RWPE2 (cell line): Measurements from ENCODE around the gene AK9.

Experiments
- ATAC-seq: fragments of 200-7000 bp; cut with Tn5 transposase; 3 replicates; pipeline ENCODE4 v1.9.1; 2021; ENCODE audit warnings: low read depth
- DNase-seq: peaks from one replicate; pipeline ENCODE4 v3.0.0-alpha.2; 2020; ENCODE audit warnings: low spot score
- H3K27ac ChIP-seq: fragments of 450-650 bp; 2 replicates; pipeline ENCODE4 v1.5.1; 2017; ENCODE audit warnings: mild to moderate bottlenecking; ENCODE audit not compliant: poor library complexity, severe bottlenecking
- H3K27me3 ChIP-seq: fragments of 250-450 bp; sonication (Bioruptor Pico); 2 replicates; pipeline ENCODE4 v1.5.1; 2021; ENCODE audit warnings: mild to moderate bottlenecking, moderate library complexity; ENCODE audit not compliant: insufficient read depth, poor library complexity, severe bottlenecking
- H3K36me3 ChIP-seq: fragments of 250-450 bp; sonication (Bioruptor Pico); 2 replicates; pipeline ENCODE4 v1.5.1; 2020; ENCODE audit warnings: low read depth, mild to moderate bottlenecking, moderate library complexity
- H3K4me1 ChIP-seq: fragments of 250-450 bp; sonication (Bioruptor Pico); 2 replicates; pipeline ENCODE4 v1.5.1; 2021; ENCODE audit warnings: mild to moderate bottlenecking, moderate library complexity; ENCODE audit not compliant: insufficient read depth, poor library complexity, severe bottlenecking
- H3K4me3 ChIP-seq: fragments of 250-450 bp; sonication (Bioruptor Pico); 2 replicates; pipeline ENCODE4 v1.5.1; 2021; ENCODE audit warnings: mild to moderate bottlenecking, moderate library complexity; ENCODE audit not compliant: severe bottlenecking
- H3K9me3 ChIP-seq: fragments of 250-450 bp; sonication (Bioruptor Pico); 2 replicates; pipeline ENCODE4 v1.5.1; 2021; ENCODE audit warnings: mild to moderate bottlenecking, moderate library complexity; ENCODE audit not compliant: severe bottlenecking
- CTCF ChIP-seq: fragments of 450-650 bp; IDR thresholded peaks from one replicate; pipeline ENCODE4 v1.5.1; 2017; ENCODE audit warnings: mild to moderate bottlenecking, moderate library complexity; ENCODE audit not compliant: poor library complexity, severe bottlenecking

The AK9 gene

DNA sequence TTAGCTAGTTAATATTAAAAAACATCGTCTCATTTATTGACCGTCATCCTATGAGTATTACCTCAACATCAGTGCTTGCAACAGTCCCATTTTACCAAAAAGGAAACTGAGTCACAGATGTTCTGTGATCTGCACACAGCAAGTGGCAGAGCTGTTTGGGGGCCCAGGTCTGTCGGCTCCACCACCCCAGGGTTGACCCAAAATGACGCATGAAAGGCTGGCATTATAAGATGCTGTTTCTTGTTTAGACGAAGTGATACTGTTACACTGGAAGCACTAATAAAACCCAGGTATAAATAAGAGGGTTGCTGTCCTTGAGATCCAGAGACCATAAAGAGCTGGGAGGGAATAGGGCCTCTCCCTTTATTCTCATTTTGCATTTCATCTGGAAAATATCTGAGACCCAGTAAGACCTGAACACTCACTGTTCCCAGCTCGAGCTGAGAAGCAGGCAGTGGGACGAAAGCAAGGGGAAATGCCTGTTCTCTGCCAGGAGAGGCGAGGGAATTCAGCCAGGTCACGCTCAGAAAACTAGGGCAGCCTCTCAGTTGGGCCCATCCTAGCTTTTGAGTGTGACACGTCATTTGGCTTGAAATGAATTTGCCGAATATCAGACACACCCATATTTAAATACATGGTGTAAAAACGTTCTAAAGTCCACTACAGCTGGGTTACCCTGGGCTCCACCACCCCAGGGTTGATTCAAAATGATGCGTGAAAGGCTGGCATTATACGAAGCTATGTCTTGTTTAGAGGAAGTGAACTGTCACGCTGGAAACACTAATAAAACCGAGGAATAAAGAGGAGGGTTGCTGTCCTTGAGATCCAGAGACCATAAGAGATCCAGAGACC is 234.1 kb downstream of the AK9 start:
- no peaks in the 10 kb centered on the region for H3K9me3 ChIP-seq
- H3K4me1 ChIP-seq = no peaks in the 10 kb centered on the region
- DNase-seq (no peak), ATAC-seq (no peak)
- no peak for TF ChIP-seq CTCF
- H3K4me3 ChIP-seq = peak overlapping the region; percentile 79
- H3K27me3 ChIP-seq = no peaks in the 10 kb centered on the region
- H3K27ac ChIP-seq = no peak overlapping the region
- H3K36me3 ChIP-seq = peaks cover 18% of the 10 kb centered on the region

DNA sequence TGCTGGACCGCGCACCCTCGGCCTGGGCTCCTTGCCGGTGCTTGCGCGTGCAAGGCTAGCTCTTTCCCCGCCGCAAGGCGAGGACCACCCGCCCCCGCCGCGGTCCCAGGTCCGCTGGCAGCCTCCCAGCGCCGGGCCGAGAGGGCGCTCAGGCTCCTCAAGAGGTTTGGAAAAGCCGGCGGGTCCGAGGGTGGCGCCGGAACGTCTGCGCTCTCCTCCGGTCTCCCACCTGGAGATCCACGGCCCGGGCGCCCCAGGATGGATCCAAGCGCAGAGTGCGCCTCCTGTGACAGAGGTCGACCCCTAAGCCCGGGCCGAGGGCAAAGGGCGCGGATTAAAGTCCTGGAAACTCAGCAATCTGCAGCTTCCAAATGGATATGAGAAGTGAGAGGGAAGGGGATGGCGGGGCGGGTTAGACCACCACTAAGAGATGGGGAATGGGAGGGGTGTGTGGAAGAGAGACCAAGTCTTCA is 234.9 kb downstream of the AK9 start:
- ATAC-seq (no peak), DNase-seq (no peak)
- Histone ChIP-seq H3K36me3 (peaks cover 14% of the 10 kb centered on the region), H3K9me3 (no peaks in the 10 kb centered on the region), H3K27me3 (no peaks in the 10 kb centered on the region), H3K4me1 (no peaks in the 10 kb centered on the region), H3K27ac (peak overlapping the region; percentile 38), H3K4me3 (peak overlapping the region; percentile 79)
- peak; percentile 29 for TF ChIP-seq CTCF

GRCh38 chr6:109455437-109456110 is 235.4 kb downstream of the AK9 start, which contains the start of gene MICAL1:
TSS of gene MICAL1 (minus strand) at chr6:109455772. CDS start at chr6:109454196, 1,576 bp downstream.
- H3K4me3 ChIP-seq = peak within 1 kb of the TSS; percentile 79
- ATAC-seq = peak; percentile 75
- no peaks in the 10 kb centered on the region for H3K27me3 ChIP-seq
- no peaks in the 10 kb centered on the region for H3K9me3 ChIP-seq
- no peaks in the 10 kb centered on the region for H3K4me1 ChIP-seq
- DNase-seq = no peak
- no peak for TF ChIP-seq CTCF
- H3K27ac ChIP-seq = peak within 1 kb of the TSS; percentile 38
- peaks cover 9% of the 10 kb centered on the region; the same call in 1 of the 2 replicates for H3K36me3 ChIP-seq

DNA sequence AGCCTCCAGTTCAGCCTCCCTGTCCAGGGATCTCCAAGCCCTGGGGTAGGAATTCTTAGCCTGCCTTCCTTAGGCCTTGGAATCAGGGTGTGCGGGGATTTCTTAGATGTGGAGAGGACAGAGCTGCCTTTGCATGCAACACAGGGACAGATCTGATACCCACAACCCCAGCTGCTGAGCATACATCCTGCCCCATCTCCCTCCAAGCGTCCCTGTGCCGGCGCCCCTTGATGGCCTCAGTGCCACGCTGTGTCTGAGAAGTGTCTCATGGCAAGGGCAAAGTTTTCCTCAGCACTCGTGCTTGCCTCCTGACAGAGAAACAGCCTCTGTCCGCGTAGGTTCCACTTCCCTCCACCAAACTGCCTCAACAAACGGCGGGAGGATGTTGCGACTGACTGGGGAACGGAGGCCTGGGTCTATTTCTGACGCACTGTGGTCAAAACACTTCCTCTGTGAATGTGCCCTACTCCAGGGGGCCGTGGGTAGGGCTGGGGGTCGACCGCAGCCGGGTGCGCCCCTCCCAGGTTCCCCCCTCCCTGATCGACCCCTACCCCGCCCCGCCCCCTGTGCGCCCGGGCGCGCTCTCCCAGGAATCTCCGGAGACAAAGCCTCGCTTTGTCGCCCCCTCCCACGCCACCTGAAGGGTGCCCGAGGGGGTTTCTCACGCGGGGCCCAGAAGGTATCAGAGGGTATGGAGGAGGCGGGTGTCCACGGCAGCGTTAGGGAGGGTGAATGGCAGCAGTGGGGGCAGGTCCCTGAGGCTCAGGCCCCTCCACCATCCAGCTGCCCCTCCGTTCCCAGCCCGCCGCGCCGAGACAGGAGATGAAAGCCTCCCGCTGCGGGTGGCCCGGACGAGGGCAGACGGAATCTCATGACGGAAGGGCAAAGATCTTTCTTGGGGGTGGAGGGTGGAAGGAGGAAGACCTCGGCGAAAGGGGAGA is 236.2 kb downstream of the AK9 start:
- no peak for DNase-seq

More for the DNA sequence above, 236.2 kb downstream of the AK9 start:
- Histone ChIP-seq H3K4me1 (no peaks in the 10 kb centered on the region), H3K9me3 (no peaks in the 10 kb centered on the region), H3K4me3 (peak overlapping the region; percentile 79), H3K27ac (peak overlapping the region; percentile 38), H3K36me3 (peaks cover 9% of the 10 kb centered on the region; the same call in 1 of the 2 replicates), H3K27me3 (no peaks in the 10 kb centered on the region)
- TF ChIP-seq CTCF = no peak
- 0 out of 3 replicates have a peak, but pooled peaks have one; percentile 4 for ATAC-seq
